ENCODE results near the gene NPY4R2.
"Not testable (repeated sequence)": the region's sequence is repeated elsewhere in the genome, so short reads cannot be mapped to it uniquely, and the experiment has no call there.

The NPY4R2 gene

DNA sequence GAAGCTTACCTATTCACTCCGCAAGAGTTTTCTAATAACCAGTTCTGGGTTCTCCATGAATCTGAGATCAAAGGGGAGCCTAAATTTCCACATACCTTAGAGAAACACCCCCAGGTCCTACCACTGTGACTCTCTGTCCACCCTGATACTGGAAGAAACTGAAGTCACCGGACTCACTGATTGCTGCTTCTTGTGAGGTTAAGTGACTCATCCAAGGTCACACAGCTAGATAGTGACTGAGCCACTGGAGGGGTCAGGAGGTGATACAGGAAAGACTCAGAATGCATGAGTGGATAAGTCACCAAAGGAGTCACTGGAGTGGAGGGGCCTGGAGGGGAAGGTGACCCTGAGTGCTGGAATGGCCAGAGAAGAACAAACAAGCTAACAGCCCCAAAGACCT lies 9.8 kb downstream of the NPY4R2 start:
- not testable (repeated sequence) for DNase-seq (ENCODE audit: low spot score)

DNA sequence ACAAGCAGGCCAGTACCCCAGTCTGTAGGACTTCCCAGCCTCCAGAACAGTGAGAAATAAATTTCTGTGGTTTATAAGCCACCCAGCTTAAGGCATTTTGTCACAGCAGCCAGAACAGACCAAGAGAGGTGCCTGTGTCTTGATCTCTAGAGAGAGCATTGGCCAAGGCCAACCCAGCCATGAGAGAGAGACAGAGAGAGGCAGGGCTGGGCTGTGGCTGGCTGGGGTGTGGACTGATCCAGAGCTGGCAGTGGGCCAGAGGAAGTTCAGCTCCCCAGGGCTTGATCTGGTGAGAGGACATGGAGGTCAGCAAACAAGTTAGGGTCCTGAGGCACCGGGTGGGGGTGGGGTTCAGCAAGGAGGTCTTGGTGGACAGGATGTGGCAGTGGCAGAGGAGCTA lies 14.4 kb downstream of the NPY4R2 start:
- DNase-seq (ENCODE audit: low spot score), result not testable (repeated sequence)

DNA sequence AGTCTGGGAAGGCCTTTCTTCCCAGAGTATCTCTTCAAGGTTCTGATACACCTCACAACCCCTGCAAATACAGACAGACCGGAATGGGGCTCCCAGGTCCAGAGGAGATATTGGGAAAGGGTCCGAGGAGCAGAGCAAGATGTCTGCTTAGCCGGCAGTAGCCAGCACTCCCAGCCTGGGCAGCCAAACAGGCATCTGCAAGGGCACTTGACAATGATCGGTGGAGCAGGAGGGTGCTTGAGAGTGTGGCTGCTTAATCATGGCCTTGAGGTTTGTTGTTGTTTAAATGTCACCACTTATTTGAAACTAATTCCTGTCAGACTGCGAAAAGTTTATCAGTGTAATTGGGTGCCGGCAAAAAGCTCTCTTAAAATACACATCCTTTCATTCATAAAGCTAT lies 15.0 kb downstream of the NPY4R2 start:
- not testable (repeated sequence) for DNase-seq (ENCODE audit: low spot score)

DNA sequence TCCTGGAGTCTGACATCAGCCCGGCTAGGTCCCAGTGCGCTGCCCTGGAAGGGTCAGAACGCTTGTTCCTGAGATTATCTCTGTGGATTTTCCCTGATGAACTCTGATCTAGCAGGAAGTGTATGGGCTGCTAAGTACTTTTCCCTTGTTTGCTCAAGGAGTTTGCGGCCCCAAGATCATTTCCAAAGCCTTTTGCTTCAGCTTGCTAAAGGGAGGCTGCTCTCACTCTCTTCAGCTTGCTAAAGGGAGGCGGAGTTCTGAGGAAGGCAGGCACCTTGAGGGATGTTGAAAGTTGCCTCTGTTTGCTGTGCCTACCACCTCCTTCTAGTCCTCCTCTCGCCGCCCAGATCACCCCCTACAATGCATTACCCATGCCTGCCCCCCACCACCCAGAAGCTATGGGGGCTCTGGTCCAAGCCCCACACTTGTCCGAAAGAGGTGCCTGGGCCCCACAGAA lies 18.3 kb downstream of the NPY4R2 start:
- DNase-seq (ENCODE audit: low spot score), result not testable (repeated sequence)

DNA sequence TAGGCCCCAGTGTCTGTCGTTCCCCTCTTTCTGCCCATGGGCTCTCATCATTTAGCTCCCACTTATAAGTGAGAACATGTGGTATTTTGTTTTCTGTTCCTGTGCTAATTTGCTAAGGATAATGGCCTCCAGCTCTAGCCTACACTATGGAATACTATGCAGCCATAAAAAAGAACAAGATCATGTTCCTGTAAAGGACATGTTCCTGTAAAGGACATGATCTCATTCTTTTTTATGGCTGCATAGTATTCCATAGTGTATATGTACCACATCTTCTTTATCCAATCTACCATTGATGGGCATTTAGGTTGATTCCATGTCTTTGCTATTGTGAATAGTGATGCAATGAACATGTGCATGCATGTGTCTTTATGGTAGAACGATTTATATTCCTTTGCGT lies 19.2 kb downstream of the NPY4R2 start:
- DNase-seq (ENCODE audit: low spot score), result not testable (repeated sequence)

DNA sequence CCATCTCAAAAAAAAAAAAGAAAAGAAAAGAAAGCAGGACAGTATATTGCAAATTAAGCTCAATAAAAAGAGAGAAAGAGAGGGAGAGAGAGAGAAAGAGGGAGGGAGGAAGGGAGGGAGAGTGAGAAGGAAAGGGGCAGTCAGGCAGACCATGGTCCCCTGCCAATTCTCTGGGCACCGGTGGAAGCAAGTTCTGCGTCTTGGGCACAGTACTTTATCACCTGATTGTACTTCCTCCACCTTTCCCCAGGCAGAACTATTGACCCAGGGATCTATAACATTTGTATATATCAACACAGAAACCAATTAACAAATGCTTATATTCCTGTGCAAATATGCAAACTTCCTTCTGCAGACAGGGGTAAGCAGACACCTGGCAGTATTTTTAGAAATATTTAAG lies 22.4 kb downstream of the NPY4R2 start:
- not testable (repeated sequence) for DNase-seq (ENCODE audit: low spot score)

DNA sequence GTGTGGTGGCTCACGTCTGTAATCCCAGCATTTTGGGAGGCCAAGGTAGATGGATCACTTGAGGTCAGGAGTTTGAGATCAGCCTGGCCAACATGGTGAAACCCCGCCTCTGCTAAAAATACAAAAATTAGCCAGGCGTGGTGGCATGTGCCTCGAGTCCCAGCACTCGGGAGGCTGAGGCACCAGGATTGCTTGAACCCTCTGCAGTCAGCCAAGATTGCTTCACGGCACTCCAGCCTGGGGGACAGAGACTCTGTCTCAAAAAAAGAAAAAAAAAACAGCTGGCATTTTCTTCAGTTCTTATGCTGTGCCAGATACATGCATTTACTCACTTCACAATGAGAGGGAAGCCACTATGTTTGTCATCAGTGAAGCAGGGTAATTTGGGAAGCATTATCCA lies 22.9 kb downstream of the NPY4R2 start:
- not testable (repeated sequence) for DNase-seq (ENCODE audit: low spot score)

DNA sequence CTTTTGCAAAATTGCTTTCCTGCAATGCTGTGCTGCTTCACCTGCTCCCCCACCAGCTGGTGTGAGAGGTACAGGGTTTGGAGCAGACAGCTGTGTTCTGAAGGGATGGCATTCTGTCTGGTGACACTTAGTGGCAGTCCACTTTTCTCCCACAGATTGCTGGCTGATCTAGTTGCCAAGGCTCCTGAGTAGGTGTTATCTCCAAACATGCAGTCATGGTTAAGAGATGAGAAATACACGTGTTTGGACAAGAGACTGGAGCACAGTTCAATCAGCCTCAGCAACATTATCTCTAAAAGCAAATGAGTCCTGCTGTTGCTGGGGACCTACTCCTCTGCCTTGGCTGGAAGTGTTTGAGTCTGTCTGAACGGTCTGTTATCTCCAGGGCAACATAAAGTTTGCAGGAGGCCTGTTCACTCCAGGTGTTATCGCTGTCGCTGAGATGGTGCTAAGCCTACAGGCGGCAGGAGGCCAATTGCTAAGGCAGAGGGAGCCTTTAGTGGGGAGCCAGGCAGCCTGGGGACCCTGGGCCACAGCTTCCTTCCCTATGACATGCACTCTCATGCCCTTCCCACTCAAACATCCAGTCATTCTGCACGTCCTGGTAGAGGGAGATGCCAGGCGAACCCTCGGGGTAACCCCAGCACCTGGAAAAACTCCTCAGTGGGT lies 24.0 kb downstream of the NPY4R2 start:
- DNase-seq (ENCODE audit: low spot score), result not testable (repeated sequence)

DNA sequence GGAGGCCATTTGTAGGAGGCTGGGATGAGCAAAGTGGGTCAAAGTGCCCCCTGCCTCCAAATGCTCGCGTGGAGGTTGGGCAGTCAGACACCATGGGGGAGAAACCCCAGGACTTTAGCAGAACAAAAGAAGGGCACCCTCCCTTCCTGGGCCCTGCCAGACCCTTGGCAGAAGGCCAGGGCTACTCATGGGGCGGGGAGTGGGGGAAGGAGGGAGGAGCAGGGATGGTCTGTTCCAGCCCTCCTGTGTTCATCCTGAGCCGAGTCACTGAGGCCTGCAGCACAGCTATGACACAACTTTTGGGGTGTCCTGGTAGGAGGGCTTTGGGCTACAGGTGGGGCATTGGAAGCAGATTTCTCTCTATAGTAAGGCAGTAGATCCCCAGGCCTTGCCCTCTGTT lies 24.9 kb downstream of the NPY4R2 start:
- DNase-seq (ENCODE audit: low spot score), result not testable (repeated sequence)

DNA sequence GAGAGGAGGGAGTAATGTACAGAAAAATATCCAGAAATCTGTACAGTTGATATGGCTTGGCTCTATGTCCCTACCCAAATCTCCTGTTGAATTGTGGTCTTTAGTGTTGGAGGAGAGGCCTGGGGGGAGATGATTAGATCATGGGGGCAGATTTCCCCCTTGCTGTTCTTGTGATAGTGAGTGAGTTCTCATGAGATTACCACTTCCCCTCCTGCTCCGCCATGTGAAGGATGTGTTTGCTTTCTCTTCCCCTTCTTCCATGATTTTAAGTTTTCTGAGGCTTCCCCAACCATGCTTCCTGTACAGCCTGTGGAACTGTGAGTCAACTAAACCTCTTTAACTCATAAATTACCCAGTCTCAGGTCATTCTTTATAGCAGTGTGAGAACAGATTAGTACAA lies 29.0 kb downstream of the NPY4R2 start:
- not testable (repeated sequence) for DNase-seq (ENCODE audit: low spot score)

DNA sequence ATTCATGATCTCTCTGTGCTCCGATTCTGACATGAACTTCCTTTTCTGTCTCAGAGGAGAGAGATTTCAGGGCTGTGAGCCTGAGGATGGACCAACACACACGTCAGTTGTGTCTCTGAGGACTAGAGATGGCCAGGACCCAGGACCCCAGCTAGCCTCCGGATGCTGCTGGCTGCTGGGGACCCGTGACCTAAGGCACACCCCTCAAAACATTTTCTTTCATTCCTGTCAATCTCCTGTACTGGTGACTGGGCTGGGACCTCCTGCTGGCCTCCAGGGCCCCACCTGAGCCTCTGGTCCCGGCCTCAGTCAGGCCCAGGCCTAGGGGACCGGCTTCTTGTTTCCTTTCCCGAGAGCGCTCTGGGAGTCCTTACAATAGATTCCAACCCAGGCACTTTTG lies 38.7 kb downstream of the NPY4R2 start:
- DNase-seq (ENCODE audit: low spot score), result not testable (repeated sequence)

DNA sequence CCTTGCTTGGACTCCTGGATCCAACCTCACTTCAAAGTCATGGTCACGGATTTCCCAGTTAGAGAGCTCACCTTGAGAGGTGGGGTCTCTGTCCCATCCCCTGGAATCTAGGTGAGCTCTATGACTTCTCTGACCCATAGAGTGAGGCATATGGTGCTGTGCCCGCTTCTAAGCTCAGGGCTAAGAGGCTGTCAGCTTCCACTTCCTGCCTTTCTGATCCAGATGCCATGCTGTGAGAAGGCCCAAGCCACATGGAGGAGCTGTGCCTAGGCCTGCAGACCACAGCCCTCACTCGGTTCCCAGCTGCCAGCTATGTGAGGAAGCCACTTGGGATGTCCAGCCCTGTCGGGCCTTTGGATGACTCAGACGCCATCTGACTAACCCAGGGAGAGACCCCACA lies 41.2 kb downstream of the NPY4R2 start:
- not testable (repeated sequence) for DNase-seq (ENCODE audit: low spot score)

DNA sequence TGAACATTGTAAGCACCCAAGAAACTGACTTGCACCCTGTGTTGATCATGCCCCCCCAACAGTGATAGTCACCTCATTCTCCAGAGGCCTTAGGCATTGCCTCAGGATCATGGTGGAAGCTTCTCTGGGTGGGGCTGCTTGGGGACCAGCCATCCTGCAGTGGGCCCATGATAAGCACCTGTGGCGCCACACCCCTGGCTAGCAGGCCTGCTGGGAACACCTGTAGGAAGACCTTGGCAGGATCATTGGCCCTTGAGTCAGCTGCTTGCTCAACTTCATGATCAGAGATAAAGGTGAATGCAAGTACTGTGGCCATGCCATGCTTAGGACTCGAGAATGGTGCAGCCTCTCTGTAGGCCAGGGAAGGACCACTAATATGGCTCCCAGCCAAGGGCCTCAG lies 42.2 kb downstream of the NPY4R2 start:
- not testable (repeated sequence) for DNase-seq (ENCODE audit: low spot score)

DNA sequence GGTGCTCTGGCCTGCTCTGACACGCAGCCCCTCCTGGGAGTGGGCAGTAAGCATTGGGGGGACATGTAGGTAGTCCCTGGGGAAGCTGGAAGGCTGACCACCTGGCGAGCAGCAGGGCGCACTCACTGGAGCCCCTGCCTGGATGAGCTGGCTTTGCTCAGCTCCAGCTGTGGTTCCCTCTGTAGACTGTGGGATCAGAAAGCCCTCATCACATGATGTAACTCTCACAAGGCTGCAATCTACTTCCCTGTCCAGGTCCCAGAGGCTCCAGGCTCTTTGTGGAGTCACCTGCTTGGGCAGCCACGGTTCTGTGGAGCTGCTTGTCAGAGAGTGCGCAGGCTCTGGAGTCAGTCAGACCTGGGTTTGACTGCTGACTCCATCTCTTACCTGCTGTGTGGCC lies 44.3 kb downstream of the NPY4R2 start:
- not testable (repeated sequence) for DNase-seq (ENCODE audit: low spot score)

DNA sequence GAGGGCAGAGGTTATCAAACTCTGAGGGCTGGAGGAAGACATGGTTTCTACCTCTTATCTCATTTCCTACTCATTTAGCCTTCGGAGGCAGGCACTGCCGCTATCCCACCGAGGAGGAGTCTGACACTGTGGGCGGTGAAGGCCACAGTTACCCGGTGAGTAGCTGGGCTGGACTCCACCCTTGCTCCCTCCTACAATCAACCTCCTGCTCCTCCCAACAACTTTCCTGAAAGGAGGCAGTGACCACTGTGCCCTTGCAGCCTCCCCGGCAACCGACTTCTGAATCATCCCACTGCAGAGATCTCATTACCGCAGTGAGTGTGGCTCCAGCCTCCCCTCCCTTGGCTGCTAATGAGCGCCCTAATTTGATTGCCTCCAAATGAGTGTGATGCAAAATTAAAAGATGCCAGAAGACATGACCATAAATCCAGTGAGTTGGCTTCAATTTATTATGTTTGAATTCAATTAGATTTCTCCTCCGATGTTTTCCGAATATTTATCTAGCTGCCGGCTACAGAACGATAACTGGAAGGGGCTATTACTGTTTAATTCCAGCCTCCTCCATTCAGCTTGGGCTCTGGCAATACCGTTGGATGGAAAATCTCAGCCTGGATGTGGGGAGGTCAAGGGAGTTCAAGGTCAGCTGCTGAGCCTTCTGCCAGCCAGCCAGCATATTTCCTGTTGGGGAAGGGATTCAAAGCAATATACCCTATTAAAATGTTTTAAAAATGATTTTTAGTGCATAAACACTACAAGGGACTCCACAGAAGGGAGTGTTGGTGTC lies 46.0 kb downstream of the NPY4R2 start:
- DNase-seq (ENCODE audit: low spot score), result not testable (repeated sequence)

DNA sequence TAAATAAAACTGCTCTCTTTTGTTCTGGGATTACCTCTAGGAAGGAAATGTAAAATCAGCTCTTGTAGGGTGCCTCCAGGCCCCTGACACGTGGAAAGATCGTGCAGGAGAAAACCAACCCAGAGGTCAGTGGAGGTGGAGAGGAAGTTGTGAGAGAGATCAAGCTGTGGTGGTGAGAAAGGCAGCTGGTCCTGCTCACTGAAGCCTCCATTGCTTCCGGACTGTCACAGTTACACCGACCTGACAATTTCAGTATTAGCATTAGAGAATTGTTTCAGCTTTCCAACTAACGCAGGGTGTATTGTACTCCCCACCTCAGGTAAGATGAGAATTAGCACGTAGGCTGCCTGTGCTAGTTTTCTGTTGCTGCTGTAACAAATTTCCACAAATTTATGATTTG lies 50.5 kb downstream of the NPY4R2 start:
- not testable (repeated sequence) for DNase-seq (ENCODE audit: low spot score)

DNA sequence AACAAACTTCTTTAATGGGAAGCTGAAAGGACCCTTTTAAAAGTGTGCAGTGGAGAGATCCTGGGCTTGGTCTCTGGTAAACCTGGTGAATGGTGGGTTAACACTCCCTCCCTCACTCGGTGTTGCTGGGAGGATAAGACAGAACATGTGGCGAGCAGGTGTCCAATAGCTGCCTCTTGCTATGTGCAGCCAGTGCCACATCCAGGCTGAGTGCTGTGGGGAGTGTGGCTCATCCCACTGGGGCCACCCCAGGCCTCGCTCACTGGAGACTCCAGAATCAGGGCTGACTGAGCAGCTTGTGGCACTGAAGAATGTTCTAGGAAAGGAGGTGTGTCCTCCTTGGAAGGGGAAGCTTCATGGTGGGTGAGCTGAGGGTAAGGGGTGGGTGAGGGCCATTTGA lies 51.6 kb downstream of the NPY4R2 start:
- not testable (repeated sequence) for DNase-seq (ENCODE audit: low spot score)

DNA sequence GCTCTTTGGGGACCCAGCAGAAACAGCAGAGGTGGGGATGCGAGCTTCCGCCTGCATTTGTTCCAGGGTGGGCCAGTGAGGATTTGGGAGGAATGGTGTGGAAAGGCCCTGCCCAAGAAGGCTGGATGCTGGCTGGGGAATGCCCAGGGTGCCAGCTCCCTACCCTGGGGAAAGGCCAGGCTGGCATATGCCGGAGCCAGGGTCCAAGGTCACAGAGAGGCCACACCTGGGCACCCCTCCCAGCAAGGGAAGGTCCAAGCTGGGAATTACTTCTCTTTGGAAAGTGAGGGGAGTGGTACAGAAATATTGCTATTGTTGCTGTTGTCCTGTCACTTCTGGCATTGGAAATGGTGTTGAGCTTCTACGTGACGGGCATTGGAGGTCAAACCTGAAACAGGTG lies 53.1 kb downstream of the NPY4R2 start:
- DNase-seq (ENCODE audit: low spot score), result not testable (repeated sequence)

DNA sequence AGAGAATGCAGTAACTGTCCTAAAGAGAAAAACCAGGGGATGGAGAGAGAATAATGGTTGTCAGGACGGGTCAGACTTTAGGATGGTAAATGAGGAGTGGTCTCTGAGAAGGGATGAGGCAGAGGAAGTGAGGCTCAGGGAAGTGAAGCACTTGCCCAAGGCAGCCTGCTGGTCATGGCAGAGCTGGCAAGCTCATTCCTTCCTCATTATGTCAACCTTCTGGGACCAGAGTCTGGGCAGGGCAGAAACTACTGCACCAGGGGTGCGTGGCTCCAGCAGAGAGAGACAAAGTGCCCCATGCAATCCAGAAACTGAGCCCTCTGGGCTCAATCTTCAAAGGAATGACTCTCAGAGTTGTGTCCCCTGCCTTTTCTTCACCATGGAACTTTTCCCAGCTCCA lies 53.6 kb downstream of the NPY4R2 start:
- not testable (repeated sequence) for DNase-seq (ENCODE audit: low spot score)

All from SK-N-DZ (cell line).